GM12872 (cell line): ENCODE data around the gene MCHR1.

ENCODE experiments used
- TF ChIP-seq, protein P1 (sequence below): IDR thresholded peaks from 3 replicates; pipeline ENCODE4 v1.5.1; 2011; ENCODE audit warnings: low read depth, mild to moderate bottlenecking, low read length, moderate library complexity; ENCODE audit not compliant: insufficient read depth

The MCHR1 gene

DNA sequence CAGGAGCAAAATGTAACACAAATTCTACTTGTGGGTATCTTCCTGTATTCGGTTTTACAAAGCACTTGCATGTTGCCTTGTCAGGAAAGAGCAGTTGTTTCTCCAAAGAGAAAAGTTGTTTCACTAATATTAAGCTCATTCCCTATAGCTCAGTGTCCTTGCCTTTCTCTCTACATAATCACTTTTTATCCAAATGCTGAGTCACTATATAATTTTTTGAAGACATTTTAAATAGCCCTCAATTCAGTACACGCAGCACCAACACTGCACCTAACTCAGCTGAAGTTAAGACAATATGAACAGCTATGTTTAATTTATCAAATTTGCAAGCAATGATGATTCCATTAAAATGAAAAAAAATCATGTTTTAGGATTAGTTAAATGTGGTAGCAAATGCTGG, 28.2 kb upstream of the MCHR1 start:
- TF ChIP-seq, protein P1, sequence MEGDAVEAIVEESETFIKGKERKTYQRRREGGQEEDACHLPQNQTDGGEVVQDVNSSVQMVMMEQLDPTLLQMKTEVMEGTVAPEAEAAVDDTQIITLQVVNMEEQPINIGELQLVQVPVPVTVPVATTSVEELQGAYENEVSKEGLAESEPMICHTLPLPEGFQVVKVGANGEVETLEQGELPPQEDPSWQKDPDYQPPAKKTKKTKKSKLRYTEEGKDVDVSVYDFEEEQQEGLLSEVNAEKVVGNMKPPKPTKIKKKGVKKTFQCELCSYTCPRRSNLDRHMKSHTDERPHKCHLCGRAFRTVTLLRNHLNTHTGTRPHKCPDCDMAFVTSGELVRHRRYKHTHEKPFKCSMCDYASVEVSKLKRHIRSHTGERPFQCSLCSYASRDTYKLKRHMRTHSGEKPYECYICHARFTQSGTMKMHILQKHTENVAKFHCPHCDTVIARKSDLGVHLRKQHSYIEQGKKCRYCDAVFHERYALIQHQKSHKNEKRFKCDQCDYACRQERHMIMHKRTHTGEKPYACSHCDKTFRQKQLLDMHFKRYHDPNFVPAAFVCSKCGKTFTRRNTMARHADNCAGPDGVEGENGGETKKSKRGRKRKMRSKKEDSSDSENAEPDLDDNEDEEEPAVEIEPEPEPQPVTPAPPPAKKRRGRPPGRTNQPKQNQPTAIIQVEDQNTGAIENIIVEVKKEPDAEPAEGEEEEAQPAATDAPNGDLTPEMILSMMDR, result no peak

DNA sequence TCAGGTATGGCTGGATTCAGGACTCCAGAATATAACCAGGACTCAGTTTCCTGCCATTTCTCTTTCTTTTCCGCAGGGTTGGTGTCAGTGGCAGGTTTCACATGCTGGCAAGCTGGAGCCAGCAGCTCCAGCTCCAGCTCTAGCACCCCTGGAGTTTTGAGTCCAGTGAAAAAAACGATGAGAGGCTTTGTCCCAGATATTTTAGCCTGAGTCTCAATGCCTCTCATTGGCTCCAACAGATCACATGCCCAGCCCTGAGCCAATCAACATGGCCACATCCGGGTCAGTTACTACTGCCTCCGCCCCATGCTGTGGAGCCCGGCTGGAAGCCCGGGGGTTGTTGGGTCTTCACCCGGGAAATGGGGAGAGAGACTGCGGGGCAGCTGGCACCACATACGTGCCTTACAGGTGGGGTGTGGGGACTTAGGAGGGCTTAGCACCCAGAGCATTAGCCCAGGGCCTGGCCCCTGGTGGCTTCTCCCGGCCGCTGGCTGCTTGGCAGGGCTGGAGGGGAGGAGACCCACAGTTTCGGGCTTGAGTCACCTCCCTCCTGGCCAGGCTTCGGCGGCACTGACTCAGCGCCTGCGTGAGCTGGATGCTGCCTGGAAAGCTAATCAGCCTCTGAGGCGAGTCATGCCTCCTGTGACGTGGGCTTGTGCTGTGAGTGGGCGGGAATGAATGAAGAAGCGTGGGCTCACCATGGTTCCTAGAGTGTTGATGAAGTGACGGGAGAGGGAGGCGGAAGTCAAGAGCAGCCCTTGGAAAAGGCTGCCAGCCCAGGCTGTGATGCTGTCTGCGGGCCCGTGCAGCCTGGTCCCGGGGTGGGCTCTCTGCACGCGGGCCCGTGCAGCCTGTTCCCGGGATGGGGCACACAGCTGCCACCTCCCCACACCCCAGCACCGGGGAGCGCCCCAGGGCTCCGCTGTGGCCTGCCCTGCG, 27.5 kb upstream of the MCHR1 start:
- TF ChIP-seq, protein P1, result no peak

DNA sequence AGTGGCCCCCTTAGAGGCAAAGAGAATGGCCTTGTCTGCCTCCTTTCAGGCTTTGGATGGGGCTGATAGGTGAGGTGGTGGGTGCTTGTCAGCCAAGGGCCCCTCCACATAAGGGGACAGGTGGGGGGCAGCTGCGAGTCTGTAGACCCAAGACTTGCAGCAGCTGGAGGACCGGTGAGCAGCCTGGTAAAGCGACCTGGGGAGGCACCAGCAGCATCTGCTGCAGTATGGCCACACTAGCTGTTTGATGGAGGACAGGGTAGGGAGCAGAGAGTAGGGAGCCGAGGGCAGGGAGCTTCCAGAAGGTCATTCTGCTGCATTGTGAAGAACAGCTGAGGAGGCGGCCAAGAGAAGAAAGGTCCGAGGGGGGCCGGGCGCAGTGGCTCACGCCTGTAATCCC, 25.9 kb upstream of the MCHR1 start:
- TF ChIP-seq, protein P1, result no peak

DNA sequence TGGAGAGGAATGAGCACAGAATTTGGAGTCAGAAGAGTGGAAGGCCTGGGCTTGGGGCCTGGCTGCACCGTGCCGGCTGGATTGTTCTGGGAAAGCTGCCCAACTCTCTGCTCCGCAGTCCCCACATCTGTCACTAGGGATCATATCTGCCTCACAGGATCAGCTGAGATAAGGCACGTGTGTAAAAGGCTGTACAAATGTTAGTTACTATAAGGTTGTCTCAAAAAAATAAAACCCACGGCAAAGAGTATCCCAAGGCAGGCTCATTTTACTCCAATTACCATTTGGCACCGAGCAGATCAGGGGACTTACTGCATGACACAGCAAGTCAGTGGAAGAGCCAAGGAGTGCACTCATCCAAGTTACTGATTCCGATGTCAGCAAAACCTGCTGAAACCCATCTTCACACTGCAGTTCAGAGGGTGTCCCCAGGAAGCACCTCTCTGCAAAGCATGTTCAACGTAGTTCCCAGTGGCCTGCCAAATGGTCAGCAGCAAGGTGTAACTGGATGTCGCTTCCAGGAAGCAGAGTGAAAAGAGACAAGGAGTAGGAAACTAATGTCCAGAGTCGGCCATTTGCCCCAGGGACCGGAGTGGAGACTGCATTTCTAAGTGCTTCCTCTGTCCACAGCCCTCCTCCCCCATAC, 24.6 kb upstream of the MCHR1 start:
- TF ChIP-seq, protein P1, result no peak

DNA sequence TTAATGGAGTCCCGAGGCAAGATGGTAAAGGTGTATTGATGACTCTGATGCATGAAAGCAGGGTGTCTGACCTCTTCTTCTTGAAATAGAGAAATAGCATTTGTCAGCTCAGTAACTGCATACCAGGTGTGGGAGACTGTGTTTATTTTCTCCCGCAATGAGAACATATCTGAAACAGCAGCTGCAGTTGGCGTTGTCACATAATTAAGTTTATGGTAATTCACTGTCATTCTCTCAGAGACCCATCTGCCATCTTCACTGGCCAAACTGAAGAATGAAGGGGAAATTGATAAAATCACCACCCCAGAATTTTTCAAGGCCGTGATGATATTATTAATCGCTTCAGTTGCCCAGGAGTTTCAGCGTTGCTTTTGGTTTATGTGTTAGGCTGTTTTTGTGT, 20.1 kb upstream of the MCHR1 start:
- TF ChIP-seq, protein P1, result no peak

DNA sequence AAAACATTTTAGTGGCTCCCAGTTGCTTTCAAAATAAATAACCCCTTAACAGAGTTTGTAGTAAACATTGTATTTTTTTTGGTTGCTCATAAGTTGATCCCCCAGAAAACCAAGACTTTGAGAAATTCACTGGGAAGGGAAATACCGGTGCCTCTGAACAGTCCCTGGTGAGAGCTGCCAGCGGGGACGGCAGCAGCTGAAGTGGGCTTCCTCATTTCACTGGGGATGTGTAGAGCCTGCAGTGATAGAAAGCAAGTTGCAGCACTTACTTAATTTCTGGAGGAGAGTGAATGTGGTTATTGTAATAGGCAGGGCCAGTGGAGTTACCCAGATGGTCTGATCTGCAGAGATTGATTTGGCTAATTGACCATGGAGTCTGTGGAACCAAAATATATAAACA, 18.6 kb upstream of the MCHR1 start:
- TF ChIP-seq, protein P1, result no peak

DNA sequence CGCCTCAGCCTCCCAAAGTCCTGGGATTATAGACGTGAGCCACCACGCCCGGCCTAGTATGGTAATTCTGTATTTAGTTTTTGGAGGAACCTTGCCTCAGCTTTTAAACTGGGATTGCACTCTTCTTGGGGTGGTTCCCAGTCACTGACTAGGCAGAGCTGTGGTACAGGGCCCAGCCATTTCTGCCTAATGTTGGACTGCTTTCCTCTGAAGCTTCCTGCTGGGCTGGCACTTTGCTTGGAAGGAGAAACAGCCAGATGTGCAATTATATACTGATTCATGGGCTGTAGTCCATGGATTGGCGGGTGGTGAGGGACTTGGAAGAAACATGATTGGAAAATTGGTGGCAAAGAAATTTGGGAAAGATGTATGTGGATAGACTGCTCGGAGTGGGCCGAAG, 17.6 kb upstream of the MCHR1 start:
- TF ChIP-seq, protein P1, result no peak
